Stimulated activated CD4-positive, alpha-beta T cell treated with anti-CD3 and anti-CD28 coated beads, Interleukin-2, amount 100 ng/mL, for 4 hours (primary cell): ENCODE measurements around the gene GSX2.

Experiments
- DNase-seq: peaks from one replicate; pipeline ENCODE4 v3.0.0-alpha.2; 2020; ENCODE audit warnings: low read depth

The GSX2 gene

GRCh38 chr4:54077812-54078211 lies 22.2 kb upstream of the GSX2 start:
- DNase-seq = no peak

GRCh38 chr4:54082168-54082567 lies 17.8 kb upstream of the GSX2 start:
- no peak for DNase-seq

GRCh38 chr4:54085284-54085683 lies 14.7 kb upstream of the GSX2 start:
- no peak for DNase-seq

DNA sequence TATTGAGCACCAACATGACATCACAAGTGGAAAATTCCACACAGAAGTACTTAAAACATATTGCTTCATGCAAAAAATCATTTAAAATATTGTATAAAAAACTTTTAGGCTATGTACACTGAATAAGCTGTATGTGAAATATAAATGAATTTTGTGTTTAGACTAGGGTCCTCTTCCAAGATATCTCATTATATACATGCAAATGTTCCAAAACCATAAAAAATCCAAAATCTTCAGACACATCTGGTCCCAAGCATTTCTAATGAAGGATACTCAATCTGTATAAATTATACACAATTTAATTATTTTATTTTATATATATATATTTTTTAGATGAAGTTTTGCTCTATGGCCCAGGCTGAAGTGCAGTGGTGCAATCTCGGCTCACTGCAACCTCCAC lies 10.1 kb upstream of the GSX2 start:
- no peak for DNase-seq

- DNase-seq = no peak
These were observed 9.6 kb upstream of the GSX2 start for GRCh38 chr4:54090404-54090803.

- DNase-seq = no peak
These were observed 8.9 kb upstream of the GSX2 start for GRCh38 chr4:54090804-54091623.

- DNase-seq = peak; percentile 87
These were observed 8.1 kb upstream of the GSX2 start for GRCh38 chr4:54091637-54092404.

DNA sequence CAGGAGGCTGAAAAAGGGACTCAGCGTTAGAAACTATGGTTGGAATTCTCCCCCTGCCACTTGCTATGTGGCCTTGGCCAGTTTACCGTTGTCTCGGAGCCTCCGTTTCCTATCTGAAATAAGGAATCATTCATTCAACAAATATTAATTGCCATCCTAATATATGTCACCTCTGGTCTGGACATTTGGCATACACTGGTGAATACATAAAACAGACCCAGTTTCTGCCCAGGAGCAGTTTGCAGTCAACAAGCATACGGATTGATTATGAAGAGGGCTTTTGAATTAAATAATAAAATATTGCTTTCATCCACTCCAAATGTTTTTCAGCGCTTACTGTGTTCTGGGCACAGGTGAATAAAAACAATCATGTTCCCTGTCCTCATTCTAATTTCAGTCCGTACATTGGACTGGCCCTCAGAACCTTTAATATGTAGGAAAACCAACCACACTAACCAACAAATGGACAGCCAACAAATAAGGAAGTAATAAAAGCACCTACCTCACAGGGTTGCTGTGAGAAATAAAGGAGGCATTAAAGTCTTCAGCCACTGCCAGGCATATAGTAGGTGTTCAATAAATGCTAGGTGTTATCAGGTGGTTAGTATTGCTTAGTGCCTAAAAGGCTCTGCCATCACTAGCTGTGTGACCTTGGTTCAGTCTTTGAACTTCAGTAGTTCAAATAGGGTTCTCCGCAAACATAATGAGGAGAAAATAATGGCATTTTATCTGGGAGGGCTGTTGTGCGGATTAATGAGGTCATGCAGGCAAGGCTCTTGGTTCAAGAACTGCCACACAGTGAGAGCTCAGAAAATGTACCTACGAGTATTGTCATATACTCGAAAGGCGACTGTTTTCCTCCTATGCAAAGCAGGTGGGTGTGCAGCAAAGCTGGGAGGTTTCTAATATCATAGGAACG lies 7.3 kb upstream of the GSX2 start:
- no peak for DNase-seq

GRCh38 chr4:54093324-54094240 lies 6.4 kb upstream of the GSX2 start:
- peak; percentile 15 for DNase-seq

DNA sequence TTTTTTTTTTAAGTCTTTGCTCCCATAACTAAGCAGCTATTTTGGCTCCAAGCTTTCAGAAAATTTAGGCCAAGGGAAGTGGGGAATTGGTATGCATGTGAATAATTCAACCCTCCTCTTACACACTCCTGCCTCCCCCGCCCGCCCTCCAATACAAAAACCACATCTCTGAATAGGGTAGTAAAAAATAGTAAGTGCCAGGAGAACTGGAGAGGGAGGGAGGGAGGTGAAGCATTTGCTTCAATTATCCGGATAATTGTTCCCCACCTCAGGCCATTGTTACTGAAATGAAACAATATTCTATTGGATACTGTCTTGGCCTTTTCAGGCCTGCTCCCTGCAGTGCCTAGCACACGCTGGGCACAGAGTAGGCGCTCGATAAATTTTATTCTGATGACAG lies 5.5 kb upstream of the GSX2 start:
- DNase-seq = no peak

GRCh38 chr4:54095110-54095825 lies 4.7 kb upstream of the GSX2 start:
- no peak for DNase-seq

DNA sequence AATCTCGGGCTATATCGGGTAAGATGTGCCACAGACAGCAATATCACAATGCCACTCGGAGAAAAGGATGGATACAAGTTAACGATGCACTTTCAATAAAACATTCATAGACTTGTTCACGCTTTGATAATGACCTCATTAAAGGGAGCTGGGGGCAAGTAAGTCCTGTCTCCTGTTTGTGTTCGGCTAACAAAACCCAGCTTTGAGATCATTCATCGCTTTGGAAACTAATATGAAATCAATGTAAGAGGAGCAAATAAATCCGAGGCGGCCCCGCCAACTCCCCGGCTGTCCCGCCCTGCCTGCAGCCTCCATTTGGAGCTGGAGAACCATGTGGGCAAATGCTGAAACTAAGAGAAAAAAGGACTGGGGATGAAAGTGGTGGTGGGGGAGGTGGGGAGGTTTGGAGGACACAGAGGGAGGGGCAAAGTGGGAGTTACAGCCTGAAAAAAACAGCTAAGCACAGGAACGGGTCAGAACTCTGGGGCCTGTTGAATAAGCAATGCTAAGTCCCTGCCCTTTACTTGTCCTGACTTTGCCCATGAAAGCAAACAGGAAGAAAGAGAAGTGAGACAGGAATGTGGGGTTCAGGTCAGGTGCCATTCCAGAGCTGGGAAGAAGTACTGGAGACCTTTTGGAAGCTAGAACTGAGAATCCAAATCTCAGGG lies 3.5 kb upstream of the GSX2 start:
- no peak for DNase-seq

DNA sequence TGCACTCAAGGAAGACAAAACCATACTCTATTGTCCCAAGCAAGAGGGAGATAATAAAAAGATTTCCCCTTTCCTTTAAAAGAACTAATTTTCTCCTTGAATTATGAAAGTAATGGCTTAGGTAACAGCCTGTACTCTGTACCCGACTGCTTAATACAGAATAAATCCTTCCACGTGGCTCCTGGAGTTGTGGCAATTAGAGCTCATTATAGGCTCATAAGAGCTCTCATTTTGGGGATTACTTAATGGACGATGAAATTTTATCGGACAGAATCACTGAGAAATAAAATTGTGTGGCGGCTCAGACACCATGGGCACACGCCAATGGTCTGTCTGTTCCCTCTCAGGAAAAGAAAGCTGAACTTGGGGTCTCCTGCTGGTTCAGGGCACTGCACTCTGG lies 2.8 kb upstream of the GSX2 start:
- DNase-seq = no peak

GRCh38 chr4:54098375-54098774 lies 1.6 kb upstream of the GSX2 start:
- no peak for DNase-seq

- no peak for DNase-seq
These were observed 646 bp upstream of the GSX2 start for GRCh38 chr4:54099287-54099747.

- DNase-seq = no peak
These were observed 729 bp downstream of the GSX2 start for GRCh38 chr4:54100595-54101189.

DNA sequence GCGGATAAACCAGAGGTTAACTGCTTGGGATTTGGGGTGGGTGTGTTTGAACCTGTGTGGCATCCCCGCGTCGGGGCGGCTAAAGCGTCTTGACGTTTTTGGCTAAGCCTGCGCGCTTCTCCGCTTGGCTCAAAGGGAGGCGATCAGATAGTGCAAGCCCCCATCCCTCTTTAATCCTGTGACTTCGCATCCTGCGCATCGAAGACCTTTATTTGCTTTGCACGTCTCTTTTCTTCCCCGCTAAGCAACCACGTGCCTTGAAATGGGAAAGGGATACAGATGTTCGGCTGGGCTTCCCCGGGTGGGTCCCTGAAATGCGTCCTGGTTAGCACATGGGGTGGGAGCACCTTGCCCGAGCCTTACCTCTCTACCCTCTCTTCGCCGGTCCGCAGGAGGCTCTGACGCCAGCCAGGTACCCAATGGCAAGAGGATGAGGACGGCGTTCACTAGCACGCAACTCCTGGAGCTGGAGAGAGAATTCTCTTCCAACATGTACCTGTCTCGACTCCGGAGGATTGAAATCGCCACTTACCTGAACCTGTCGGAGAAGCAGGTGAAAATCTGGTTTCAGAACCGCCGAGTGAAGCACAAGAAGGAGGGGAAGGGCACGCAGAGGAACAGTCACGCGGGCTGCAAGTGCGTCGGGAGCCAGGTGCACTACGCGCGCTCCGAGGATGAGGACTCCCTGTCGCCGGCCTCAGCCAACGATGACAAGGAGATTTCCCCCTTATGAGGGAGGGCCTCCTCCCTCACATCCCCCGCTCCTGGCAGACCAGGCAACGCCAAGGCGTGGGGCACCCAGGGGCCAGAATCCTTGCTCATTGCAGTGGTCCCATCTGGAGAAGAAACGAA lies 1.5 kb downstream of the GSX2 start:
- no peak for DNase-seq

DNA sequence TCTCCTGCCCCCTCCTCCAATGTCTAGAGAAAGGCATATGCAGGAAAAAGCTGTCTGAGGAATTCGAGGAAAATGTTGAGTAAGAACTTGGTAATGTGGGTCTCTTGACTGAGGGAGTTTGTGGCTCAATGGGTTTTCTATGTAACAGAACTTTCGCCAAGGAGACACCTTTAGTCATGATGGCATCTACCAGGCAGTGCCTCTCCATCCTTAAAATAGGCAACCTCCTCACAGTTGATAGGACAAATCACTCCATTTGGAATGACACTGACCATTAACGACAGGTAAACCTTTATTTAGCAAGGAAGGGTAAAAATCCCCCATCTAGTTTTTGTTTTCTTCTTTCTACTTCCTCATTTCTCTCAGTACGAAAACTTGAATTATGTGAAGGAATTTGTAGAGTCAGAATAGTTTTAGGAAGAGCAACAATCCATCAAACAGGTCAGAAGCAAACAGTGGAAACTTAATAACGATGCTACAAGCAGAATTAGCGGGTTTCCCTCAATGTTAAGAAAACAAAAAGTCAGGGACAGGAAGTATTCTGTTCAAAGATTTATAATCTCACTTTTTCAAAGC lies 2.7 kb downstream of the GSX2 start:
- DNase-seq = no peak
